ENCODE results near the gene RAB40C. TPM values are rescaled to one million over a fixed set of nuclear protein-coding genes. Genes with fewer than 3 reads are reported as not detected.

RAB40C gene
- total and polyA plus RNA-seq, 10 of the 15 experiments (the other 5 are each of a cell fraction or from before 2014, with no cell fraction given) = 0.06 to 12.8 (median 4.6) TPM

DNA sequence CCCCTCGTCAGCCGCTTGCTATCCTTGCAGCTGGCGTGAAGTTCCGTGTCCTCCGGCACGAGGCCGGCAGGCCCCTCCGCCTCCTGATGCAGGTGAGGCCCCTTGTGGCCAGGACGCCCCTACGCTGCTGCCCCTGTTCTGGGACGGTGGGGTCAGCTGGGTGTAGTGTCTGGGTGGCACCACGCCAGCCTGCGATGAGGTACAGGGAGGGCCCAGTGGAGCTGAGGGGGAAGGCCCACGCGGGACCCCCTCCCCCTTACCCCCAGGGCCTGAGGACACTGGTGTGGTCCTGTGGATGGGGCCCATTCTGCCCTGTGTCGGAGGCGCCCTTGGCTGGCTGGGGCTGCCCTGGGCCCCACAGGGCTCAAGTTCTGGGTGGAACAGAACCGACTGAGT is 7.7 kb upstream of the RAB40C start (continued):
- TF ChIP-seq E2F8 (IDR thresholded peaks at IDR 0.05; ENCODE audit: low read depth, partially characterized antibody) (no peak), CREM (IDR thresholded peaks at IDR 0.05; ENCODE audit: low read depth) (no peak), SMARCA5 (IDR thresholded peaks at IDR 0.05) (no peak), ELK1 (IDR thresholded peaks at IDR 0.05; ENCODE audit: low read depth, low read length) (no peak)
- TF ChIP-seq, protein P1, sequence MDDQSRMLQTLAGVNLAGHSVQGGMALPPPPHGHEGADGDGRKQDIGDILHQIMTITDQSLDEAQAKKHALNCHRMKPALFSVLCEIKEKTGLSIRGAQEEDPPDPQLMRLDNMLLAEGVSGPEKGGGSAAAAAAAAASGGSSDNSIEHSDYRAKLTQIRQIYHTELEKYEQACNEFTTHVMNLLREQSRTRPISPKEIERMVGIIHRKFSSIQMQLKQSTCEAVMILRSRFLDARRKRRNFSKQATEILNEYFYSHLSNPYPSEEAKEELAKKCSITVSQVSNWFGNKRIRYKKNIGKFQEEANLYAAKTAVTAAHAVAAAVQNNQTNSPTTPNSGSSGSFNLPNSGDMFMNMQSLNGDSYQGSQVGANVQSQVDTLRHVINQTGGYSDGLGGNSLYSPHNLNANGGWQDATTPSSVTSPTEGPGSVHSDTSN (IDR thresholded peaks at IDR 0.05; ENCODE audit: insufficient replicate concordance, low read depth, low read length) = no peak

GRCh38 chr16:582614-583331 is 7.1 kb upstream of the RAB40C start:
- no peaks in the 10 kb centered on the region for H3K36me3 ChIP-seq (ENCODE audit: control insufficient read depth in 2 of 2, insufficient read depth in 2 of 2, low read length in 1 of 2)
- no peaks in the 10 kb centered on the region for H4K20me1 ChIP-seq (ENCODE audit: control insufficient read depth, insufficient read depth)
- no peaks in the 10 kb centered on the region for H3K9me3 ChIP-seq (replicated peaks; ENCODE audit: control insufficient read depth, insufficient read depth, low read length)
- in situ Hi-C loops (cut with MboI) = no loop called here
- ChIA-PET CTCF (no interaction called here), SMC1A (ENCODE audit: uncharacterized antibody, unreplicated experiment) (no interaction called here), POLR2A (no interaction called here), RAD21 (ENCODE audit: unreplicated experiment) (no interaction called here)
- 84% methylated on average over 20 of the region's 21 CpGs for WGBS (ENCODE audit: insufficient coverage, insufficient replicate concordance, low lambda C conversion rate, missing lambda C conversion rate)
- H2AFZ ChIP-seq (ENCODE audit: control insufficient read depth, low read depth, low read length) = no peak overlapping the region
- H3K4me2 ChIP-seq (ENCODE audit: control insufficient read depth, insufficient read depth) = no peak overlapping the region
- no peak overlapping the region for H3K4me3 ChIP-seq
- peaks cover 6% of the 10 kb centered on the region for H3K79me2 ChIP-seq (ENCODE audit: control insufficient read depth, insufficient read depth, low read length)
- no TSS peak for BruUV-seq (replicated peaks)
- H3K27ac ChIP-seq (ENCODE audit: control insufficient read depth, insufficient read depth) = no peak overlapping the region
- FAIRE-seq = no peak
- H3K4me1 ChIP-seq (ENCODE audit: control insufficient read depth, insufficient read depth, low read length) = peaks cover 3% of the 10 kb centered on the region
- TF ChIP-seq POLR2A (IDR thresholded peaks at IDR 0.05; ENCODE audit: low read depth, low read length) (peak; percentile 31; the same call in 1 of the 2 replicates), EED (IDR thresholded peaks at IDR 0.05; ENCODE audit: low read depth) (no peak), RAD21 (IDR thresholded peaks at IDR 0.05; ENCODE audit: insufficient read depth, low read depth, low read length) (no peak)
- no peak for DNase-seq (ENCODE audit: low read depth, low spot score)
- intact Hi-C loops (cut with micrococcal nuclease; ENCODE audit: unreplicated experiment) = no loop called here
- no peak overlapping the region for H3K9ac ChIP-seq (ENCODE audit: control insufficient read depth, insufficient read depth, low read length)
- ATAC-seq = no peak
- no peaks in the 10 kb centered on the region for H3K27me3 ChIP-seq (replicated peaks in 1 of 2; ENCODE audit: control insufficient read depth in 2 of 2, insufficient read depth in 2 of 2, low read length in 1 of 2)
